ENCODE results near the gene EIF3D. TPM values are rescaled to one million over a fixed set of nuclear protein-coding genes. Genes with fewer than 3 reads are reported as not detected.

EIF3D gene
- total RNA-seq, 1 experiment from 2014 or later: 306 TPM

DNA sequence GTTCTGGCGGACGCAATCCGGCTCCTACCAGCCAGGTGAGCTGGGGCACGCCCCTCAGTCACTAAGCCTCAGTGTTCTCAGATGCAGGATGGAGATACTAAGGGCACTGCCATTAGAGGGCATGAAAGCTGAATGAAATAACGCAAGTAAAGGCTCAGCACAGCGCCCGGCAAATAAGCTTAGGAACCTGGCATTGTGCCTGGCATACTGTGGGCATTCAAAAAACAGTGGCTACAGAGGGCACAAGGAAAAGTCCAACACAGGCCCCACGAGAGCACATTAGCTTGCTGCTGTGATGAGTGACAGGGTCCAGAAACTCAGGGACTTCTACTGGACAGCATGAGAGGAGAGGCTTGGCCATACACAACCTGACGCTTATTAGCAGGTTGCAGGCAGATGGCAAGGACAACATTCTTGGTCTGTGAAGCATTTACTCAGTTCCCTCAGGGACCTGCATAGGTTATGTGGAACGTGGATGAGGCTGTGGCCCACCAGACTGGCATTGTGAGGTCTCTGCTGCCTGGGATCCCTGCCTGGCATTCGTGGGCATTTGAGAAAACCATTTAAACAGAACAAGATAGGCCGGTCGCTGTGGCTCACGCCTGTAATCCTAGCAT, 59.8 kb downstream of the EIF3D start:
- intact Hi-C loops (cut with micrococcal nuclease): no loop called here
- ChIA-PET CTCF (interaction anchor here (0.6 to 8.5 kb wide), 19 partner anchors 12 to 547 kb away, joined by 3 to 180 read pairs (median 4); partner anchors contain the start of gene TXN2), POLR2A (interaction anchor here (0.6 to 10.7 kb wide), 13 partner anchors 12 to 168 kb away, joined by 3 to 100 read pairs (median 9); partner anchors contain the start of genes MYH9 and TXN2)
- no peak overlapping the region for H3K4me3 Mint-ChIP-seq (ENCODE audit: unreplicated experiment)
- H3K27ac Mint-ChIP-seq (ENCODE audit: low read depth, unreplicated experiment): no peak overlapping the region
- no peak for DNase-seq (ENCODE audit: unreplicated experiment)
- peaks cover 54% of the 10 kb centered on the region for H3K4me1 Mint-ChIP-seq (ENCODE audit: insufficient read depth, unreplicated experiment)
- no peaks in the 10 kb centered on the region for H3K27me3 Mint-ChIP-seq (ENCODE audit: insufficient read depth, unreplicated experiment)
- peaks cover 43% of the 10 kb centered on the region for H3K36me3 Mint-ChIP-seq (ENCODE audit: insufficient read depth, unreplicated experiment)
- no TSS peak for BruUV-seq (replicated peaks)
- TF ChIP-seq, protein P1, sequence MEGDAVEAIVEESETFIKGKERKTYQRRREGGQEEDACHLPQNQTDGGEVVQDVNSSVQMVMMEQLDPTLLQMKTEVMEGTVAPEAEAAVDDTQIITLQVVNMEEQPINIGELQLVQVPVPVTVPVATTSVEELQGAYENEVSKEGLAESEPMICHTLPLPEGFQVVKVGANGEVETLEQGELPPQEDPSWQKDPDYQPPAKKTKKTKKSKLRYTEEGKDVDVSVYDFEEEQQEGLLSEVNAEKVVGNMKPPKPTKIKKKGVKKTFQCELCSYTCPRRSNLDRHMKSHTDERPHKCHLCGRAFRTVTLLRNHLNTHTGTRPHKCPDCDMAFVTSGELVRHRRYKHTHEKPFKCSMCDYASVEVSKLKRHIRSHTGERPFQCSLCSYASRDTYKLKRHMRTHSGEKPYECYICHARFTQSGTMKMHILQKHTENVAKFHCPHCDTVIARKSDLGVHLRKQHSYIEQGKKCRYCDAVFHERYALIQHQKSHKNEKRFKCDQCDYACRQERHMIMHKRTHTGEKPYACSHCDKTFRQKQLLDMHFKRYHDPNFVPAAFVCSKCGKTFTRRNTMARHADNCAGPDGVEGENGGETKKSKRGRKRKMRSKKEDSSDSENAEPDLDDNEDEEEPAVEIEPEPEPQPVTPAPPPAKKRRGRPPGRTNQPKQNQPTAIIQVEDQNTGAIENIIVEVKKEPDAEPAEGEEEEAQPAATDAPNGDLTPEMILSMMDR (IDR thresholded peaks at IDR 0.05; ENCODE audit: unreplicated experiment): no peak
- H3K9me3 Mint-ChIP-seq (ENCODE audit: unreplicated experiment): peaks cover 8% of the 10 kb centered on the region

GRCh38 chr22:36467946-36468345, 61.0 kb downstream of the EIF3D start:
- Mint-ChIP-seq H3K36me3 (ENCODE audit: insufficient read depth, unreplicated experiment) (peaks cover 30% of the 10 kb centered on the region), H3K4me1 (ENCODE audit: insufficient read depth, unreplicated experiment) (peaks cover 54% of the 10 kb centered on the region), H3K27ac (ENCODE audit: low read depth, unreplicated experiment) (peak overlapping the region; percentile 83), H3K4me3 (ENCODE audit: unreplicated experiment) (peak overlapping the region; percentile 56), H3K27me3 (ENCODE audit: insufficient read depth, unreplicated experiment) (no peaks in the 10 kb centered on the region), H3K9me3 (ENCODE audit: unreplicated experiment) (peaks cover 8% of the 10 kb centered on the region)
- peak; percentile 91 for DNase-seq (ENCODE audit: unreplicated experiment)
- POLR2A ChIA-PET: interaction anchor here (0.7 to 10.7 kb wide), 10 partner anchors 10 to 167 kb away, joined by 3 to 100 read pairs (median 8); partner anchors contain the start of genes MYH9 and TXN2
- CTCF ChIA-PET: interaction anchor here (1.2 to 8.5 kb wide), 6 partner anchors 83 to 181 kb away, joined by 3 to 180 read pairs (median 5); no protein-coding TSS in a partner anchor
- intact Hi-C loops (cut with micrococcal nuclease): no loop called here
- no TSS peak for BruUV-seq (replicated peaks)
- TF ChIP-seq, protein P1 (IDR thresholded peaks at IDR 0.05; ENCODE audit: unreplicated experiment): no peak

- H3K4me1 Mint-ChIP-seq (ENCODE audit: insufficient read depth, unreplicated experiment): peaks cover 55% of the 10 kb centered on the region
- H3K27me3 Mint-ChIP-seq (ENCODE audit: insufficient read depth, unreplicated experiment): no peaks in the 10 kb centered on the region
- H3K36me3 Mint-ChIP-seq (ENCODE audit: insufficient read depth, unreplicated experiment): peaks cover 31% of the 10 kb centered on the region
- ChIA-PET POLR2A (interaction anchor here (0.6 to 10.7 kb wide), 13 partner anchors 10 to 319 kb away, joined by 3 to 100 read pairs (median 5); partner anchors contain the start of genes MYH9 and TXN2), CTCF (interaction anchor here (0.6 to 8.5 kb wide), 5 partner anchors 82 to 869 kb away, joined by 3 to 180 read pairs (median 4); no protein-coding TSS in a partner anchor)
- DNase-seq (ENCODE audit: unreplicated experiment): no peak
- BruUV-seq (replicated peaks): TSS peak; percentile 47
- peak overlapping the region; percentile 83 for H3K27ac Mint-ChIP-seq (ENCODE audit: low read depth, unreplicated experiment)
- TF ChIP-seq, protein P1 (IDR thresholded peaks at IDR 0.05; ENCODE audit: unreplicated experiment): no peak
- intact Hi-C loops (cut with micrococcal nuclease): no loop called here
- peaks cover 7% of the 10 kb centered on the region for H3K9me3 Mint-ChIP-seq (ENCODE audit: unreplicated experiment)
- H3K4me3 Mint-ChIP-seq (ENCODE audit: unreplicated experiment): peak overlapping the region; percentile 39
Measured at GRCh38 chr22:36467042-36467810, 61.7 kb downstream of the EIF3D start.

DNA sequence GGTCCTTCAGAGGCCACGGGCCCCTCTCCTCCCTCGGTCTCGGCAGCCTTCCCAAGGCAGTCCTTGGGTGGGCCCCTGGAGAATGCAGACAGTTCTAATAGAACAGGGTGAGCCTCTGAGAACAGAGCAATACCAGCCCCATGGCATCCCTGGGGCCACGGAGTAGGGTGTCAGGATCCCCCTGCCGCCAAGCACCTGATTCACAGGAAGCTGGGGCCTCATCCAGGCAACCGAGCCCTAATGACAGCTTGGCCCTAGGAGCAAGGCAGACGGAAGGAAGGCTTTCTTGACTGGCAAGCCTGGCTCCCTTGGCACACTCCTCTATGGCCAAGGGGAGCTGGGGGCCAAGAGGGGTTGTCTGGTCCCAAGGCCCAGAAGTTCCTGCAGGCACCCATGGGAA, 62.7 kb downstream of the EIF3D start:
- no peaks in the 10 kb centered on the region for H3K27me3 Mint-ChIP-seq (ENCODE audit: insufficient read depth, unreplicated experiment)
- ChIA-PET POLR2A (interaction anchor here (0.8 to 10.7 kb wide), 14 partner anchors 13 to 174 kb away, joined by 3 to 100 read pairs (median 4); partner anchors contain the start of gene MYH9), CTCF (interaction anchor here (0.5 to 8.5 kb wide), 5 partner anchors 44 to 167 kb away, joined by 3 to 180 read pairs (median 3); no protein-coding TSS in a partner anchor)
- H3K36me3 Mint-ChIP-seq (ENCODE audit: insufficient read depth, unreplicated experiment): peaks cover 28% of the 10 kb centered on the region
- BruUV-seq (replicated peaks): no TSS peak
- no peak for DNase-seq (ENCODE audit: unreplicated experiment)
- TF ChIP-seq, protein P1 (IDR thresholded peaks at IDR 0.05; ENCODE audit: unreplicated experiment): no peak
- no peak overlapping the region for H3K4me3 Mint-ChIP-seq (ENCODE audit: unreplicated experiment)
- peaks cover 53% of the 10 kb centered on the region for H3K4me1 Mint-ChIP-seq (ENCODE audit: insufficient read depth, unreplicated experiment)
- intact Hi-C loops (cut with micrococcal nuclease): no loop called here
- H3K9me3 Mint-ChIP-seq (ENCODE audit: unreplicated experiment): no peaks in the 10 kb centered on the region
- H3K27ac Mint-ChIP-seq (ENCODE audit: low read depth, unreplicated experiment): peak overlapping the region; percentile 90

Data from MCF 10A (cell line).